Common myeloid progenitor, CD34-positive (primary cell): ENCODE data around the gene METAP1D.
A peak's percentile ranks its signal among the peaks of the same experiment; 100 is the strongest.

ENCODE experiments used
- CTCF ChIA-PET: fragments of 350-600 bp; sonication (Branson Sonifier 250); formaldehyde crosslinking; loops from one replicate; lab custom pipeline; 2021; ENCODE audit warnings: antibody characterized with exemption; lab: Charles Lee
- POLR2A ChIA-PET: fragments of 350-600 bp; sonication (Branson Sonifier 250); formaldehyde crosslinking; loops from one replicate; lab custom pipeline; 2021; ENCODE audit warnings: antibody characterized with exemption; lab: Charles Lee
- DNase-seq, 3 donors: peaks; one replicate each; pipeline versions ENCODE4 v3.0.0 to v3.0.0-alpha.2; 2013
- H3K27ac ChIP-seq, 2 experiments: 1 replicate in 1 of 2; 2 replicates in 1 of 2; pipeline ENCODE4 v1.7.0; 2013; ENCODE audit warnings: inconsistent platforms in 2 of 2, low read length in 2 of 2, mild to moderate bottlenecking in 2 of 2, low read depth in 1 of 2, moderate library complexity in 1 of 2; ENCODE audit not compliant: severe bottlenecking in 2 of 2, insufficient read depth in 1 of 2, poor library complexity in 1 of 2
- H3K27me3 ChIP-seq, 5 experiments: replicated peaks in 2 of 5; 1 replicate in 3 of 5; 2 replicates in 2 of 5; pipeline versions ENCODE4 v1.6.1 to v1.7.0; 2013; ENCODE audit warnings: low read length in 4 of 5, mild to moderate bottlenecking in 2 of 5, moderate library complexity in 2 of 5, inconsistent platforms in 1 of 5; ENCODE audit not compliant: insufficient read depth in 5 of 5, control insufficient read depth in 4 of 5
- H3K36me3 ChIP-seq, 4 experiments: 1 replicate in 2 of 4; 2 replicates in 2 of 4; pipeline versions ENCODE4 v1.6.1 to v1.7.0; 2013; ENCODE audit warnings: low read length in 3 of 4, control low read depth in 1 of 4, mild to moderate bottlenecking in 1 of 4; ENCODE audit not compliant: control insufficient read depth in 4 of 4, insufficient read depth in 4 of 4
- H3K4me1 ChIP-seq, 4 experiments: 1 replicate in 3 of 4; 2 replicates in 1 of 4; pipeline versions ENCODE4 v1.6.1 to v1.7.1; 2013; ENCODE audit warnings: low read length in 3 of 4, mild to moderate bottlenecking in 3 of 4, control low read depth in 1 of 4, inconsistent platforms in 1 of 4, moderate library complexity in 1 of 4; ENCODE audit not compliant: control insufficient read depth in 4 of 4, insufficient read depth in 4 of 4; ENCODE audit errors: control extremely low read depth in 1 of 4
- H3K4me3 ChIP-seq, 7 experiments: 1 replicate in 4 of 7; 2 replicates in 3 of 7; pipeline versions ENCODE4 v1.5.1 to v1.7.0; 2013; ENCODE audit warnings: mild to moderate bottlenecking in 7 of 7, low read length in 6 of 7, moderate library complexity in 6 of 7, inconsistent platforms in 2 of 7, low read depth in 2 of 7, control low read depth in 1 of 7; ENCODE audit not compliant: insufficient read depth in 4 of 7, control insufficient read depth in 1 of 7; ENCODE audit errors: extremely low read depth in 1 of 7
- H3K9me3 ChIP-seq, 5 experiments: 1 replicate in 4 of 5; 2 replicates in 1 of 5; pipeline versions ENCODE4 v1.6.1 to v1.7.1; 2013; ENCODE audit warnings: low read length in 4 of 5, mild to moderate bottlenecking in 2 of 5, inconsistent platforms in 1 of 5, low read depth in 1 of 5, moderate library complexity in 1 of 5; ENCODE audit not compliant: control insufficient read depth in 4 of 5, insufficient read depth in 2 of 5; ENCODE audit errors: control extremely low read depth in 1 of 5
- WGBS: methylation state at CpG from one replicate; pipeline ENCODE4 v1.1.5; 2013; ENCODE audit not compliant: insufficient coverage; 5-methylcytosine and 5-hydroxymethylcytosine counted together

METAP1D gene

GRCh38 chr2:172073518-172073917 lies 73.8 kb downstream of the METAP1D start:
- H3K4me3 ChIP-seq = no peak overlapping the region
- POLR2A ChIA-PET = interaction anchor here (0.5 kb wide), 1 partner anchor 19 kb away, joined by 3 read pairs; no protein-coding TSS in a partner anchor
- peaks cover 3 to 16% (median 5%) of the 10 kb centered on the region in 5 experiments for H3K27me3 ChIP-seq
- no peak for DNase-seq
- CTCF ChIA-PET = interaction anchor here (0.7 to 1.6 kb wide), 2 partner anchors 10 to 104 kb away, joined by 3 to 8 read pairs; no protein-coding TSS in a partner anchor
- H3K27ac ChIP-seq = no peak overlapping the region
- no peaks in the 10 kb centered on the region for H3K9me3 ChIP-seq
- no peaks in the 10 kb centered on the region for H3K4me1 ChIP-seq
- WGBS = no CpG with 5 or more reads among the region's 4 CpGs
- H3K36me3 ChIP-seq = peaks cover 0 to 2% (median 0%) of the 10 kb centered on the region in 4 experiments

GRCh38 chr2:172074254-172074653 lies 74.5 kb downstream of the METAP1D start:
- POLR2A ChIA-PET = no interaction called here
- no peak for DNase-seq
- no peak overlapping the region for H3K27ac ChIP-seq
- H3K4me3 ChIP-seq = no peak overlapping the region
- no peaks in the 10 kb centered on the region for H3K36me3 ChIP-seq
- peaks cover 0 to 2% (median 0%) of the 10 kb centered on the region in 4 experiments for H3K4me1 ChIP-seq
- CTCF ChIA-PET = interaction anchor here (1.6 kb wide), 1 partner anchor 11 kb away, joined by 8 read pairs; no protein-coding TSS in a partner anchor
- WGBS = no CpG with 5 or more reads among the region's 1 CpG
- no peaks in the 10 kb centered on the region for H3K9me3 ChIP-seq
- H3K27me3 ChIP-seq = peaks cover 3 to 23% (median 7%) of the 10 kb centered on the region in 5 experiments

- peak in 1 of 3 donors; percentile 18 for DNase-seq
- 100% methylated on average over 1 of the region's 5 CpGs for whole genome bisulfite sequencing
- Histone ChIP-seq H3K27me3 (peaks cover 32 to 71% (median 49%) of the 10 kb centered on the region in 5 experiments), H3K27ac (no peak overlapping the region), H3K4me1 (peaks cover 2 to 27% (median 19%) of the 10 kb centered on the region in 4 experiments), H3K36me3 (no peaks in the 10 kb centered on the region), H3K4me3 (no peak overlapping the region), H3K9me3 (no peaks in the 10 kb centered on the region)
- CTCF ChIA-PET = interaction anchor here (0.6 to 3.9 kb wide), 2 partner anchors 13 to 23 kb away, joined by 3 to 32 read pairs; partner anchors contain the start of gene DLX2
- POLR2A ChIA-PET = interaction anchor here (0.5 kb wide), 1 partner anchor 316 kb away, joined by 3 read pairs; no protein-coding TSS in a partner anchor
Measured at GRCh38 chr2:172079416-172079815, 79.7 kb downstream of the METAP1D start.

- H3K36me3 ChIP-seq = no peaks in the 10 kb centered on the region
- H3K4me3 ChIP-seq = peak overlapping the region in 5 of 7 experiments; percentile 21 to 52 (median 34)
- DNase-seq = peak; percentile 89 to 96 (median 94)
- ChIA-PET POLR2A (no interaction called here), CTCF (interaction anchor here (3.9 kb wide), 1 partner anchor 12 kb away, joined by 32 read pairs; no protein-coding TSS in a partner anchor)
- no peak overlapping the region for H3K27ac ChIP-seq
- 6% methylated on average over 31 of the region's 38 CpGs for WGBS
- H3K9me3 ChIP-seq = no peaks in the 10 kb centered on the region
- H3K27me3 ChIP-seq = peaks cover 32 to 76% (median 49%) of the 10 kb centered on the region in 5 experiments
- H3K4me1 ChIP-seq = peaks cover 2 to 33% (median 25%) of the 10 kb centered on the region in 4 experiments
Measured at GRCh38 chr2:172079838-172080640, 80.3 kb downstream of the METAP1D start.

GRCh38 chr2:172080641-172081220 lies 81.0 kb downstream of the METAP1D start:
- POLR2A ChIA-PET = no interaction called here
- Histone ChIP-seq H3K9me3 (no peaks in the 10 kb centered on the region), H3K4me1 (peaks cover 2 to 40% (median 30%) of the 10 kb centered on the region in 4 experiments), H3K4me3 (peak overlapping the region in 1 of 7 experiments; percentile 34), H3K36me3 (no peaks in the 10 kb centered on the region), H3K27me3 (peaks cover 32 to 78% (median 52%) of the 10 kb centered on the region in 5 experiments), H3K27ac (no peak overlapping the region)
- WGBS = 10% methylated on average over 20 of the region's 25 CpGs
- DNase-seq = peak in 2 of 3 donors; percentile 8 to 12
- CTCF ChIA-PET = interaction anchor here (1.2 to 3.9 kb wide), 5 partner anchors 11 to 377 kb away, joined by 3 to 32 read pairs (median 8); no protein-coding TSS in a partner anchor

GRCh38 chr2:172081221-172082022 lies 81.7 kb downstream of the METAP1D start:
- WGBS = 14% methylated on average over 27 of the region's 36 CpGs
- no peaks in the 10 kb centered on the region for H3K36me3 ChIP-seq
- H3K4me1 ChIP-seq = peaks cover 2 to 46% (median 37%) of the 10 kb centered on the region in 4 experiments
- DNase-seq = peak; percentile 4 to 41 (median 37)
- H3K27me3 ChIP-seq = peaks cover 30 to 82% (median 58%) of the 10 kb centered on the region in 5 experiments
- H3K9me3 ChIP-seq = no peaks in the 10 kb centered on the region
- no peak overlapping the region for H3K27ac ChIP-seq
- ChIA-PET CTCF (interaction anchor here (1.2 to 3.9 kb wide), 6 partner anchors 11 to 377 kb away, joined by 3 to 32 read pairs (median 6); no protein-coding TSS in a partner anchor), POLR2A (no interaction called here)
- H3K4me3 ChIP-seq = no peak overlapping the region
